ENCODE results near the gene GEMIN2.
"Not testable (repeated sequence)": the region's sequence is repeated elsewhere in the genome, so short reads cannot be mapped to it uniquely, and the experiment has no call there.

GEMIN2 gene

DNA sequence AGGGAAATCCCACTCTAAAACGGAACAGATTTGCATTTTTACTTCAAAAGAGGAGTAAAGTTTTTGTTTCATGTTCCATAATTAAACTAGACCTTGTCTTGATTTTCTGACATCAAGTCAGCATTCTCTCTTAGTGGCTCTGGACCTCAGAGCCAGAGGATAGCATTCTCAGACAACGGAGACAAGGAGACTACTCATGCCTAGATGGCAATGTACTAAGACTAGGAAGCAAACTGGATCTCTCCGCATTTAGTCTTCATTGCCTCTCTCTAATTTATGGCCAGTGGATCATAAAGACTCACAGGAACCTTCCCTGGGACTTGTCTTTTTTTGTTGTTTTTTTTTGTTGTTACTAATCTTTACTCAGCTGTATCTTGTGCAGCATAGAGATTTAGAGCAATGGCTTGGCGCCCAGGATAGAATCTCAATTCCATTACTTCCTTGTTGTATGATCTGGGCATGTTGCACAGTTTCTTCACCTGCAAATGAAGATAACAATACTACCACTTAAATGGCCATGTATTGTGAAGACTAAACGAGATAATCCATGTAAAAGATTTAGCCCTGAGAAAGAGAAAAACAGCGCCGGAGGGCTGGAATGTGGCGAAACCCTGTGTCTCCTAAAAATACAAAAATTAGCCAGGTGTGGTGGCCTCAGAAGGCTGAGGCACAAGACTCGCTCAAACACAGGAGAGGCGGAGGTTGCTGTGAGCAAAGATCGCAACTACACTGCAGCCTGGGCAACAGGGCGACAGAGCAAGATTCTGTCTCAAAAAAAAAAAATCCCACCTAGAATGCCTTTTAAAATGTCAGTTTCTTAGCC is 4.0 kb upstream of the GEMIN2 start:
- no peak for DNase-seq (ENCODE audit: low spot score)

DNA sequence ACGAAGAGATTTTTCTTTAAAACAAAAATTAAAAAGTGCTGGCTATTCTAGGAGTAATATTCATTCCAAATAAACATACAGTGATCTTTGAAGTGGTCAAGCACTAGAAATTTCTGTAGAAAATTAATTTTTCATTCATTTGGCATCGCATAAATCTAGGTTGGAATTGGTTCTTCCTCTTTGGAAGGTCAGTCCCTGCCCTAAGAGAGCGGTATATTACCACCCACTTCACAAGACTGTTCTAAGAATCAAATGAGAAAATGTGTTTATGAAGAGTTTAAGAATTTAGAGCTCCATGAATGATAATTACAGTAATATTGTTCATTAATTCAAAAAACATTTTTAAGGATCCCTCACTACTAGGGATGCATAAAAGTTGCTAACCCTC is 444 bp upstream of the GEMIN2 start:
- no peak for DNase-seq (ENCODE audit: low spot score)

DNA sequence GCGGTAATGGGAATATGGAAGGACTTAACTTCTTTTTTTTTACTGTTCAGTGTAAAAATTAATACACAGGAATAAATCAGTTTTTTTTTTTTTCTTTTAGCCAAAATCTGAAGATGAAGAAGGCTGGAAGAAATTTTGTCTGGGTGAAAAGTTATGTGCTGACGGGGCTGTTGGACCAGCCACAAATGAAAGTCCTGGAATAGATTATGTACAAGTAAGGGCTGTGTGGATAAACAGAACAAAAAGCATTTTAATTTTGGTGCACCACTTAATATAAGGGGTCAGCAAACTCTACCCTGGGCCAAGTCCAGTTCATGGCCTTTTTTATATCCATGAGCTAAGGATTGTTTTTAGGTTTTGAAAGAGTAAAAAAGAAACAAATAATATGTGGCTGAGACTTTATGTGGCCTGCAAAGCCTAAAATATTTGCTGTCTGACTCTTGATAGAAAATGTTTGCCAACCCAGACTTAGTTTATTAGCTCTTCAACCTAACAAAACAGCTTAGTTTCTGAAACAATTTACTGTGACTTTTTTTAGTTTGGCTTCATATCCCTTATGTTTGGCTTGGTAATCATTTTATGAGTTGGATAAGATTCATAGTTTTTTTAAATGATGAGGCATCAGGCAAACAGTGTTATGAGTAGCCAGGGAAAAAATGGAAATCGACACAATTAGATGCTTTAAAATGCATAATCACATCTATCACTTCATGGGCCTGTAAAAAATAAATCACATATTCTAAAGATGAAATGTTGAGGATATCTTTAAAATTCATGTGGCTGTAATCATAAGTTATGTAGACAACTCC is 8.4 kb downstream of the GEMIN2 start:
- DNase-seq (ENCODE audit: low spot score), result no peak

- DNase-seq (ENCODE audit: low spot score), result not testable (repeated sequence)
These were observed 23.7 kb downstream of the GEMIN2 start for GRCh38 chr14:39137835-39138234.

DNA sequence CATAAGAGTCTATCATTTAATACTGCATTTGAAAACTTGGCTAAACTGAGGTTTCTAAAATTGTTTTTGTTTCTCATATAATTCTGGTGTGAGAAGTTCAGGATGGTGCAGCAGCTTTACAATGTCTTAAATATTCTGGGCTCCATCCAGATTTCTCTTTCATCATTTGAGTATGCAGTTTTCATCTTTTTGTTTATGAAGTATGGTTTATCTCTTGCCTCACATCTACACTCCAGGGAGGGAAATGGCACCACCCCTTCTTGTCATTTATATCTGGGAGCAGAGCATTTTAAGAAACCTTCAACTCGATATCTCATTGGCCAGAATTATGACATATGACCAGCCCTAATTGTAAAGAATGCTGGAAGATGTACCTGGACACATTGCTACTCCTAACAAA is 24.3 kb downstream of the GEMIN2 start:
- no peak for DNase-seq (ENCODE audit: low spot score)

- no peak for DNase-seq (ENCODE audit: low spot score)
These were observed 26.0 kb downstream of the GEMIN2 start for GRCh38 chr14:39140170-39140569.

- DNase-seq (ENCODE audit: low spot score), result not testable (repeated sequence)
These were observed 27.5 kb downstream of the GEMIN2 start for GRCh38 chr14:39141623-39142022.

DNA sequence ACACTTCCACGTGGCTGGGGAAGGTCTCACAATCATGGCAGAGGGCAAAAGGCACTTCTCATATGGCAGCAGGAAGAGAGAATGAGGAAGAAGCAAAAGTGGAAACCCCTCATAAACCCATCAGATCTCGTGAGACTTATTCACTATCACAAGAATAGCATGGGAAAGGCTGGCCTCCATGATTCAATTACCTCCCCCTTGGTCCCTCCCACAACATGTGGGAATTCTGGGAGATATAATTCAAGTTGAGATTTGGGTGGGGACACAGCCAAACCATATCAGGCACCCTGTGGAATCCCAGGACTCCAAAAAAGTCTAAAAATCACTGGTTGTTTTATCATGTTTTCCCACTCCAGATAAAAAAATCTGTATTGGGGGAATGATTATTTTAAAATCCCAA is 29.1 kb downstream of the GEMIN2 start:
- not testable (repeated sequence) for DNase-seq (ENCODE audit: low spot score)

DNA sequence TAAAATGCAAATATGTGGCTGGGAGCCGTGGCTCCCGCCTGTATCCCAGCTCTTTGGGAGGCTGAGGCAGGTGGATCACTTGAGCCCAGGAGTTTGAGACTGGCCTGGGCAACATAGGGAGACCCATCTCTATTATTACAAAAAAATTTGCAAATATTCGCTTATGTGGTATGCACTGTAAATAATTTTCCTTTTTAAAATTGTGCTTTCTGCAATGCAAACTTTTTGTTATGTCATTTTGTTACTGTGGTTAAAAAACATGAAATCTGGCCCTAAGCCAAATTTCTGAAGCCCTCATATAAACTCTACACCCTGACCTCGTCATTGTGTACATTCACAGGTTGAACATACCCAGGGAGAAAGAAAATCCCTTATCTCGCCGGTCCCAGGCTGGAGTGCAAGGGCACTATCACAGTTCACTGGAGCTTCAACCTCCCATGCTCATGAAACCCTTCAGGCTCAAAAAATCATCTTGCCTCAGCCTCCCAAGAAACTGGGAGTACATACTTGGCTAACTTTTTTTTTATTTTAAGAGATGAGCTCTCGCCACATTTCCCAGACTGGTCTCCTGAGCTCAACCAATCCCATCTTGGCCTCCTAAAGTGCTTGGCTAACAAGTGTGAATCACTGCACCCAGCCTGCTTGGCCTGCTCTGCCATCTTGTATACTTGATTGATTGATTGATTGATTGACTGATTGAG is 31.3 kb downstream of the GEMIN2 start:
- DNase-seq (ENCODE audit: low spot score), result no peak

DNA sequence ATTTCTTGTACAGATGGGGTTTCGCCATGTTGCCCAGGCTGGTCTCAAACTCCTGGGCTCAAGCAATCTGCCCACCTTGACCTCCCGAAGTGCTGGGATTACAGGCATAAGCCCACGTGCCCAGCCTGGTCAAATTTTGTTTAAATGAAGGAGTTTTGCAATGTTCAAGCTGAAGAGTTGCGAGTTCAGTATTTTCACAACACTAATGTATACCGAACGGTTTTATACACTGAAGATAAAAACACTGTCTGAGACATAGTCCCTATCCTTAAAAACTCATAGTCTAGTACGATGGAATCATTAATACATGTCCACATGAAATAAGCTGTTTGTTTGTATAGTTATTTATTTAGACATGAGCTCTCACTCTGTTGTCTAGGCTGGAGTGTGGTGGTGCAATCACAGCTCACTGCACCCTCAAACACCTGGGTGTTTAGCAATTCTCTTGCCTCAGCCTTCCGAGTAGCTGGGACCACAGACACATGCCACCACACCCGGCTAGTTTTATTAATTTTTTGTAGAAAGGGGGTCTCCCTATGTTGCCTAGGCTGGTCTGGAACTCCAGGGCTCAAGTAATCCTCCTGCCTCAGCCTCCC is 40.6 kb downstream of the GEMIN2 start:
- no peak for DNase-seq (ENCODE audit: low spot score)

DNA sequence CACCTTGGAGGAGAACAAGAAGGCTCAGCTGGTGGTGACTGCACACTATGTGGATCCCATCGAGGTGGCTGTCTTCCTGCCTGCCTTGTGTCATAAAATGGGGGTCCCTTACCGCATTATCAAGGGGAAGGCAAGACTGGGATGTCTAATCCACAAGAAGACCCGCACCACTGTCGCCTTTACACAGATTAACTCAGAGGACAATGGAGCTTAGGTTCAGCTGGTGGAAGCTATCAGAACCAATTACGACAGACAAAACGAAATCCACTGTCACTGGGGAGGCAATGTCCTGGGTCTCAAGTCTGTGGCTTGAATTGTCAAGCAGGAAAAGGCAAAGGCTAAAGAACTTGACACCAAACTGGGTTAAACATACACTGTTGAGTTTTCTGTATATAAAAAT is 43.4 kb downstream of the GEMIN2 start:
- DNase-seq (ENCODE audit: low spot score), result no peak

DNA sequence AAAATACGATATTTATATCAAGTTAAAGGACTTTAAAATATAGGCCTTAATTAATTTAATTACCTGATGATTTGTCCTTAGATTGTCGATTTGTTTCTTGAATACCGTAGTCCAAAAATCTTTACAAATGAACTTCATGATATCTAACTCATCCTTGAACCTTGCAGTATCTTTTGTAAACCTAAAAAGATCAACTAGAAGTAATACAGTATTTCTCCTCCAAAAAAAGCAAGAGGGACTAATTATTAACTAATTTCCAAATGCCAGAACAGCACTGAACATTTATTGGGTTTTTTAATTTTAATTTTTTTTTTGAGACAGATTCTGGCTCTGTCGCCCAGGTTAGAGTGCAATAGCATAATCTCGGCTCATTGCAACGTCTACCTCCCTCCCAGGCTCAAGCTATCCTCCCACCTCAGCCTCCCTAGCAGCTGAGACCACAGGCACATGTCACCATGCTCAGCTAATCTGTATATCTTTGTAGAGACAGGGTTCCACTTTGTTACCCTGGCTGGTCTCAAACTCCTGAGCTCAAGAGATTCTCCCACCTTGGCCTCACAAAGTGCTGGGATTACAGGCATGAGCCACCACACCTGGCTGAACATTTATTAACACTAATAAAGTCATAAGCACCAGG is 44.2 kb downstream of the GEMIN2 start:
- no peak for DNase-seq (ENCODE audit: low spot score)

GRCh38 chr14:39160494-39160893 is 46.4 kb downstream of the GEMIN2 start:
- DNase-seq (ENCODE audit: low spot score), result no peak

GRCh38 chr14:39167797-39168320 is 53.7 kb downstream of the GEMIN2 start:
- not testable (repeated sequence) for DNase-seq (ENCODE audit: low spot score)

DNA sequence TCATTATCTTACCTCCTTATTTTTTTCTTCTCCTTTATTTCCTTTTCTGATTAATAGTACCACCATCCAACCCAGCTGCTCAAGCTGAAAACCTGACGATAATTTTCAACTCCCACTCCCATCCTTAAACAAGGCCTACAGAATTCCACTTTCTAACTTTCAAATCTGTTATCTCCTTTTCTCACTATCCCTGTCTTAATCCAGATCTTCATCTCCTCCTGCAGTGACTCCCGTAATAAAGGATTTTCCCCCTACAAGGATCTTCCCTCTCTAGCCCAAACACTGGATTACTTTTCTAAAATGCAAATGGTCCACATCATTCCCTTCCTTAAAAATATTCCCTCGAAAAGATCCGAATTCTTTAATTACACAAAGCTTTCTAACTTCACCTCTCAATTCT is 54.5 kb downstream of the GEMIN2 start:
- no peak for DNase-seq (ENCODE audit: low spot score)

GRCh38 chr14:39169541-39169900 is 55.4 kb downstream of the GEMIN2 start:
- no peak for DNase-seq (ENCODE audit: low spot score)

DNA sequence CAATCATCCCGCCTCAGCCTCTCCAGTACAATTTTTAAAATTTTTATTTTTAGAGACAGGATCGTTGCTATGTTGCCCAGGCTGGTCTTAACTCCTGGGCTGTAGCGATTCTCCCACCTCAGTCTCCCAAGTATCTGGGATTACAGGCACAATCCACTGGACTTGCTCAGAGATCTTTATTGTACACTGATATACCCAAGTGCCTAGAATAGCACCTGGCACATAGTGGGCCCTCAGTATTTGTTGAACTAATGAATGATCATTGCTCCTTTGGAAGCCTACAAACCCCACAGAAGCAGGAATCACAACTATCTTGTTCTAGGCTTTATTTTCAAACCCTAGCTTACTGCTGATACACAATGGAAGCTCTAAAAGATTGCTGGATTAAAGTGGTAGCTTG is 59.1 kb downstream of the GEMIN2 start:
- no peak for DNase-seq (ENCODE audit: low spot score)

DNA sequence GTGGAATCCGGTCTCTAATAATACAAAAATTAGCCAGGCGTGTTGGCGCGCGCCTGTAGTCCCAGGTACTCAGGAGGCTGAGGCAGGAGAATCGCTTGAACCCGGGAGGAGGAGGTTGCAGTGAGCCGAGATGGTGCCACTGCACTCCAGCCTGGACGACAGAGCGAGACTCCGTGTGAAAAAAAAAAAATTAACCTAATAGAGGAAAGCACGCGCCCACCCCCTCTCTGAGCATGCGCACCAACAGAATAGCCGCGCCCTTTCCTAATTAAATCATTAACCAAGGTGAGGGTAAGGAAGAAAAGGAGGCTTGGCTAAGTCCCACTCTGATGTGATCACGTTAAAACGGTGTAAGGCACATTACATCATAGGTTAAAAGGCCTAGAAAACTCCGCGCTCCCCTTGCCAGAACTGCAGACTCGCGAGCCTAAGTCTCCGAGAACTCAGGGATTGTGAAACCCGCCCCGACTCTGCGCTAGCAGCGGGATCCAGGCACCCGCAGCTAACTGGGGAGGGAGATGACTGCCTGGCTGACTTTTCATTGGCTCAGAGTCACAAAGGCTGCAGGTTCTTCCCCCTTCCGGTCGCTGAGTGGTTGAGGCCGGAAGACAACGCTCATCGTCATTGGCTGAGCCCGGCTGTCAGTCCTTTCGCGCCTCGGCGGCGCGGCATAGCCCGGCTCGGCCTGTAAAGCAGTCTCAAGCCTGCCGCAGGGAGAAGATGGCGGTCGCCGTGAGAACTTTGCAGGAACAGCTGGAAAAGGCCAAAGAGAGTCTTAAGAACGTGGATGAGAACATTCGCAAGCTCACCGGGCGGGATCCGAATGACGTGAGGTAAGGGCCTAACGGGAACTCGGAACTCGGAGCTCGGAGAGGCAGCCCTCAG is 60.7 kb downstream of the GEMIN2 start, which contains the start of gene PNN:
Gene PNN, plus strand, starts transcription at position 695 of the 885 bp plus-strand sequence. Its CDS starts 26 bp downstream, at position 721.
- DNase-seq (ENCODE audit: low spot score), result peak; percentile 99

DNA sequence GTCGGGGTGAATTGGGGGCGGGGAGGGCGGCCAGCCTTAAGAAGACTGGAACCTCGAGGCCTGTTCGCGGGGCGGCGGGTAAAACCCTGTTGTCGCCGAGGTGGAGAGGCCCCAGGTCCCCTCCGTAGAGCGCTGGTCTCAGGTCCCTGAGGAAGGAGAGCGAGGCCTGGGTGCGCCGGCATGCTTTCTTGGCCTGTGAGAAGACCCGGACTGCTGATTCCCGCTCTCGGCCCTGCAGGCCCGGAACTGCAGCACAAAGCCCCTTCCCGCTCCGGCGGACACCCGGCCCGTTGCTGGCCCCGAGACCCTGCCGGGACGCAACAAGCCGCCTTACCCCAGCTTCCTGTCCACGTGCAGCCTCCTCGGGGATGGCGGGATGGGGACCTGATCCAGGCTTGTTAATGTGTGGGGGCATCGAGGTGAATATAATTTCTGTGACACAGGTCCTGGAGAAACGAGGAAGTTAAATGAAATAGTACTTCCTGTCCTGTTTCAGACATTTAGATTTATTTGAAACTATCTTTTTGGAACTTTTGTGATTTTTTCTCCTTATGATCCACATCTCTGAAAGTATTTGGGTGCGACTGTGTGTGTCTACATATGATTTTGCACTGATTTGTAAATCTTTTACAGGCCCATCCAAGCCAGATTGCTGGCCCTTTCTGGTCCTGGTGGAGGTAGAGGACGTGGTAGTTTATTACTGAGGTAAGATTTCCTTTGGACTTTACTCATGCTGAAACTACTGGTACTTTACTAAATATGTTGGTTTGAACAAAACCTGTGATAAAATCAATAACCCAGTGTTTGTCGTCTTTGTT is 61.5 kb downstream of the GEMIN2 start:
- DNase-seq (ENCODE audit: low spot score), result no peak
